GM21529 (cell line): ENCODE measurements around the gene POMGNT1.
"Not testable (repeated sequence)": the region's sequence is repeated elsewhere in the genome, so short reads cannot be mapped to it uniquely, and the experiment has no call there.

Experiments
- ATAC-seq: cut with Tn5 transposase; IDR thresholded peaks from one replicate; pipeline ENCODE4 v1.9.1; 2021; ENCODE audit not compliant: unreplicated experiment

Gene POMGNT1

GRCh38 chr1:46197964-46198811, at the start of gene POMGNT1:
Gene POMGNT1 (minus strand): TSS chr1:46198434. CDS start chr1:46197821, 613 bp downstream.
- ATAC-seq, result peak; percentile 93

GRCh38 chr1:46247436-46248121, 49.3 kb upstream of the POMGNT1 start, which contains the start of gene RAD54L:
Gene RAD54L (plus strand): TSS chr1:46247763. CDS start chr1:46248406, 643 bp downstream.
- ATAC-seq, result peak; percentile 93

GRCh38 chr1:46246548-46247435, 48.6 kb upstream of the POMGNT1 start:
- peak; percentile 56 for ATAC-seq

GRCh38 chr1:46246136-46246535, 47.9 kb upstream of the POMGNT1 start:
- ATAC-seq, result not testable (repeated sequence)

GRCh38 chr1:46244656-46245371, 46.6 kb upstream of the POMGNT1 start:
- ATAC-seq, result no peak

GRCh38 chr1:46243831-46244230, 45.6 kb upstream of the POMGNT1 start:
- not testable (repeated sequence) for ATAC-seq

GRCh38 chr1:46242918-46243317, 44.7 kb upstream of the POMGNT1 start:
- no peak for ATAC-seq

- not testable (repeated sequence) for ATAC-seq
These were observed 43.5 kb upstream of the POMGNT1 start for GRCh38 chr1:46241733-46242132.

- ATAC-seq, result not testable (repeated sequence)
These were observed 40.6 kb upstream of the POMGNT1 start for GRCh38 chr1:46238865-46239264.

GRCh38 chr1:46236882-46237281, 38.6 kb upstream of the POMGNT1 start:
- no peak for ATAC-seq

- not testable (repeated sequence) for ATAC-seq
These were observed 33.0 kb upstream of the POMGNT1 start for GRCh38 chr1:46231231-46231630.

GRCh38 chr1:46224966-46225365, 26.7 kb upstream of the POMGNT1 start:
- ATAC-seq, result no peak

GRCh38 chr1:46223472-46223943, 25.3 kb upstream of the POMGNT1 start:
- ATAC-seq, result peak; percentile 88

GRCh38 chr1:46223055-46223454, 24.8 kb upstream of the POMGNT1 start:
- not testable (repeated sequence) for ATAC-seq

GRCh38 chr1:46221749-46222148, 23.5 kb upstream of the POMGNT1 start:
- ATAC-seq, result no peak

- no peak for ATAC-seq
These were observed 22.6 kb upstream of the POMGNT1 start for GRCh38 chr1:46220808-46221207.

- no peak for ATAC-seq
These were observed 21.6 kb upstream of the POMGNT1 start for GRCh38 chr1:46219551-46220520.

GRCh38 chr1:46218443-46218842, 20.2 kb upstream of the POMGNT1 start:
- ATAC-seq, result no peak

- no peak for ATAC-seq
These were observed 17.3 kb upstream of the POMGNT1 start for GRCh38 chr1:46215504-46215903.
